DND-41 (cell line): ENCODE results near the gene MYH14.

Experiments
- ATAC-seq: fragments of 200-7000 bp; cut with Tn5 transposase; 3 replicates; pipeline ENCODE4 v1.9.1; 2021; ENCODE audit warnings: low read depth; ENCODE audit not compliant: insufficient read depth
- DNase-seq: peaks from one replicate; pipeline ENCODE4 v3.0.0-alpha.2; 2020
- H2AFZ ChIP-seq: 2 replicates; pipeline ENCODE4 v1.6.0; 2012; ENCODE audit warnings: low read depth, low read length
- H3K27ac ChIP-seq: 2 replicates; pipeline ENCODE4 v1.5.1; 2012; ENCODE audit warnings: low read length, inconsistent platforms
- H3K27me3 ChIP-seq: fragments of 200-600 bp; sonication (generic); 2 replicates; pipeline ENCODE4 v1.6.0; 2012; ENCODE audit warnings: low read length, mild to moderate bottlenecking, inconsistent platforms; ENCODE audit not compliant: insufficient read depth, poor library complexity
- H3K36me3 ChIP-seq: 2 replicates; pipeline ENCODE4 v1.5.1; 2012; ENCODE audit warnings: low read length, inconsistent platforms; ENCODE audit not compliant: insufficient read depth
- H3K4me1 ChIP-seq: 2 replicates; pipeline ENCODE4 v1.5.1; 2012; ENCODE audit warnings: mild to moderate bottlenecking, low read length; ENCODE audit not compliant: insufficient read depth
- H3K4me2 ChIP-seq: 2 replicates; pipeline ENCODE4 v1.6.0; 2012; ENCODE audit warnings: mild to moderate bottlenecking, moderate library complexity, low read length, inconsistent platforms; ENCODE audit not compliant: insufficient read depth
- H3K4me3 ChIP-seq, 2 experiments: fragments of 200-600 bp in 1 of 2; shearing (Covaris generic) in 1 of 2; 2 replicates each; pipeline ENCODE4 v1.5.1; 2012 to 2016; ENCODE audit warnings: inconsistent platforms in 2 of 2, low read length in 2 of 2, mild to moderate bottlenecking in 2 of 2, low read depth in 1 of 2, moderate library complexity in 1 of 2
- H3K79me2 ChIP-seq: 2 replicates; pipeline ENCODE4 v1.6.0; 2012; ENCODE audit warnings: low read length, inconsistent platforms; ENCODE audit not compliant: insufficient read depth
- H3K9ac ChIP-seq: 2 replicates; pipeline ENCODE4 v1.6.0; 2012; ENCODE audit warnings: low read depth, mild to moderate bottlenecking, inconsistent platforms, low read length, moderate library complexity
- H3K9me3 ChIP-seq: 2 replicates; pipeline ENCODE4 v1.5.1; 2012; ENCODE audit warnings: low read length, moderate library complexity, mild to moderate bottlenecking, inconsistent platforms; ENCODE audit not compliant: insufficient read depth, severe bottlenecking
- H4K20me1 ChIP-seq: 2 replicates; pipeline ENCODE4 v1.6.0; 2012; ENCODE audit warnings: low read length; ENCODE audit not compliant: insufficient read depth
- CTCF ChIP-seq: IDR thresholded peaks from 2 replicates; pipeline ENCODE4 v1.5.1; 2012; ENCODE audit warnings: borderline replicate concordance, low read length, moderate library complexity, mild to moderate bottlenecking; ENCODE audit not compliant: poor library complexity, severe bottlenecking; ENCODE audit errors: extremely low read depth
- EZH2 ChIP-seq: IDR thresholded peaks from 3 replicates; pipeline ENCODE4 v1.6.1; 2012; ENCODE audit warnings: borderline replicate concordance, low read depth, mild to moderate bottlenecking, moderate library complexity, low read length, inconsistent platforms; ENCODE audit not compliant: severe bottlenecking

MYH14 gene

DNA sequence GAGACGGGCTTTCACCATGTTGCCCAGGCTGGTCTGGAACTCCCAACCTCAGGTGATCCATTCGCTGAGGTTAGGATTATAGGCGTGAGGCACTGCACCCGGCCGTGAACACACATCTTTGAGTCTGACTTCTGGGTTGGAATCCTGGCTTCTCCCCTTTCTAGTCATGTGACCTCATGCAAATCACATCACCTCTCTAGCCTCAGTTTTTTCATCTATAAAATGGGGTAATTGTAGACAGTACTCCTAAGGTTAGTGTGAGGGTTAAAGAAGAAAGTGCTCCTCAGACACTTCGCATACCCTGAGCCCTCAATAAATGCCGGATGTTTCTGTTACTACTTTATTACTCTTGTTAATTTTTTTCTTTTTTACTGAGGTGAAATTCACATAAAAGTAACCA, 70.4 kb downstream of the MYH14 start:
- no peak for TF ChIP-seq CTCF
- no peak for TF ChIP-seq EZH2
- H2AFZ ChIP-seq, result no peak overlapping the region
- H3K36me3 ChIP-seq, result no peaks in the 10 kb centered on the region
- ATAC-seq, result no peak
- no peaks in the 10 kb centered on the region for H3K9me3 ChIP-seq
- H3K4me3 ChIP-seq, result no peak overlapping the region
- no peak overlapping the region for H3K9ac ChIP-seq
- no peak overlapping the region for H3K4me2 ChIP-seq
- no peaks in the 10 kb centered on the region for H3K4me1 ChIP-seq
- no peaks in the 10 kb centered on the region for H3K27me3 ChIP-seq
- no peak overlapping the region for H3K27ac ChIP-seq
- H4K20me1 ChIP-seq, result no peaks in the 10 kb centered on the region; the same call in 1 of the 2 replicates
- no peaks in the 10 kb centered on the region for H3K79me2 ChIP-seq
- DNase-seq, result no peak

GRCh38 chr19:50275577-50276368, 72.4 kb downstream of the MYH14 start:
- no peak for TF ChIP-seq EZH2
- TF ChIP-seq CTCF, result no peak
- Histone ChIP-seq H3K9ac (no peak overlapping the region), H3K4me3 (no peak overlapping the region), H3K4me2 (no peak overlapping the region), H4K20me1 (no peaks in the 10 kb centered on the region; the same call in 1 of the 2 replicates), H3K27ac (no peak overlapping the region), H3K36me3 (no peaks in the 10 kb centered on the region), H2AFZ (no peak overlapping the region), H3K79me2 (no peaks in the 10 kb centered on the region), H3K4me1 (no peaks in the 10 kb centered on the region), H3K27me3 (no peaks in the 10 kb centered on the region), H3K9me3 (no peaks in the 10 kb centered on the region)
- DNase-seq (no peak), ATAC-seq (no peak)

DNA sequence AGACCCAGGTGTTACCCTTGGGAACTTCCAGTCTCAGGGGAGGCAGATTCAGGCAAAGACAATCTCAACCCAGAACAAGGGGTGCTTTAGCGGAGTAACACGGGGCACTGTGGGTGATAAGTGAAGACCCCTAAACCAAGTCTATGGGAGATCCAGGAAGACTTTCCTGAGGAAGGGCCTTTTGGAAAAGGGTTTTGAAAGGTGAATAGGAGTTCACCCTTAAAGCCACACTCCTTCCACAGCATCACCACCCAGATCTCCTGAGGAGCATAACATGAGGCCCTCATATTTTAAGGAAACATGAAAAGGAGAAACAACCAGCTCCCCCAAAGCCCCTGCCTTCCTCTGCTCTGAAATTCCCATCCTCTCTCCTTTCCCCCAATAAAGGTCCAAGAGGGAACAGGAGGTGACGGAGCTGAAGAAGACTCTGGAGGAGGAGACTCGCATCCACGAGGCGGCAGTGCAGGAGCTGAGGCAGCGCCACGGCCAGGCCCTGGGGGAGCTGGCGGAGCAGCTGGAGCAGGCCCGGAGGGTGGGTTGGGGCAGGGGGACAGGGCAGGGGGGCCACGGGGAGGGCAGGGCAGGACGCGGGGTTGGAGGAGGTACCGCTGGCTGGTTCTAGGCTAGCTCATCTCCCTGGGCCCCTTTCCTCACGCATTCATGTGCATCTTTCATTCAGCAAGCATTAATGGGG, 73.1 kb downstream of the MYH14 start:
- Histone ChIP-seq H3K79me2 (no peaks in the 10 kb centered on the region), H3K9me3 (no peaks in the 10 kb centered on the region), H3K27ac (no peak overlapping the region), H4K20me1 (no peaks in the 10 kb centered on the region; the same call in 1 of the 2 replicates), H3K9ac (no peak overlapping the region), H3K4me3 (no peak overlapping the region), H3K27me3 (no peaks in the 10 kb centered on the region), H2AFZ (no peak overlapping the region), H3K36me3 (no peaks in the 10 kb centered on the region), H3K4me2 (no peak overlapping the region), H3K4me1 (no peaks in the 10 kb centered on the region)
- TF ChIP-seq CTCF (no peak), EZH2 (no peak)
- ATAC-seq (no peak), DNase-seq (no peak)
